HepG2 (cell line): ENCODE measurements around the gene PEAK1. TPM values are rescaled to one million over a fixed set of nuclear protein-coding genes. Genes with fewer than 3 reads are reported as not detected.

Source experiments
- ATAC-seq: fragments of 200-7000 bp; cut with Tn5 transposase; 3 replicates; pipeline ENCODE4 v1.9.1; 2020; ENCODE audit warnings: mild to moderate bottlenecking, moderate library complexity
- BruUV-seq: library from RNA; stranded (reverse); fragments of 400-500 nt; replicated peaks from 2 replicates; lab custom pipeline; 2021; lab: Mats Ljungman, UMichigan
- CTCF ChIA-PET: fragments of 300-600 bp; formaldehyde crosslinking; extraction: SDS; loops from one replicate; lab custom pipeline; 2021; ENCODE audit warnings: low total read pairs, inconsistent platforms, low intra/inter-chr PET ratio; lab: Yijun Ruan, JAX
- POLR2A ChIA-PET: fragments of 350-600 bp; sonication (Branson Sonifier 250); formaldehyde crosslinking; loops from one replicate; lab custom pipeline; 2020; ENCODE audit warnings: antibody characterized with exemption, inconsistent platforms; lab: Yijun Ruan, JAX
- DNase-seq: peaks from one replicate; pipeline ENCODE4 v3.0.0-alpha.2; 2015; ENCODE audit warnings: low spot score
- FAIRE-seq: peaks from 3 replicates; lab custom pipeline; 2011; peaks lifted over from hg19 to GRCh38; lab: Jason Lieb, UNC
- H2AFZ ChIP-seq: one replicate; pipeline ENCODE4 v1.6.1; 2011; ENCODE audit warnings: low read length, inconsistent platforms
- H3K27ac ChIP-seq: fragments of 300-600 bp; 3 replicates; pipeline ENCODE4 v1.8.0; 2011; ENCODE audit warnings: mixed run types, mild to moderate bottlenecking, mixed read lengths, low read length, inconsistent platforms; ENCODE audit not compliant: insufficient read depth; ENCODE audit errors: extremely low read length
- H3K27me3 ChIP-seq, 2 experiments: fragments of 200-600 bp in 1 of 2; 2 replicates in 1 of 2; 3 replicates in 1 of 2; pipeline versions ENCODE4 v1.6.0 to v1.8.0; 2011; ENCODE audit warnings: low read length in 2 of 2, mild to moderate bottlenecking in 2 of 2, moderate library complexity in 2 of 2, inconsistent platforms in 1 of 2; ENCODE audit not compliant: insufficient read depth in 2 of 2, control insufficient read depth in 1 of 2
- H3K36me3 ChIP-seq, 2 experiments: fragments of 200-600 bp in 1 of 2; replicated peaks in 1 of 2; 2 replicates in 1 of 2; 3 replicates in 1 of 2; pipeline versions ENCODE4 v1.5.1 to v1.8.0; 2011; ENCODE audit warnings: low read length in 2 of 2, inconsistent platforms in 1 of 2; ENCODE audit not compliant: insufficient read depth in 2 of 2, control insufficient read depth in 1 of 2
- H3K4me1 ChIP-seq: 2 replicates; pipeline ENCODE4 v1.5.1; 2012; ENCODE audit warnings: low read length, inconsistent platforms; ENCODE audit not compliant: insufficient read depth
- H3K4me2 ChIP-seq: 2 replicates; pipeline ENCODE4 v1.6.0; 2011; ENCODE audit warnings: low read depth, low read length, inconsistent platforms
- H3K4me3 ChIP-seq, 3 experiments: fragments of 200-600 bp in 1 of 3; sonication (generic), shearing (Covaris generic) in 1 of 3; replicated peaks in 1 of 3; 2 replicates each; pipeline ENCODE4 v1.5.1; 2011 to 2016; ENCODE audit warnings: low read length in 3 of 3, inconsistent platforms in 2 of 3, low read depth in 2 of 3, mild to moderate bottlenecking in 2 of 3, control low read depth in 1 of 3, mixed read lengths in 1 of 3; ENCODE audit not compliant: insufficient read depth in 1 of 3
- H3K79me2 ChIP-seq: one replicate; pipeline ENCODE4 v1.6.1; 2011; ENCODE audit warnings: low read length, inconsistent platforms; ENCODE audit not compliant: insufficient read depth
- H3K9ac ChIP-seq: 2 replicates; pipeline ENCODE4 v1.6.0; 2011; ENCODE audit warnings: mild to moderate bottlenecking, low read depth, low read length, inconsistent platforms; ENCODE audit not compliant: insufficient read depth
- H3K9me3 ChIP-seq: 2 replicates; pipeline ENCODE4 v1.5.1; 2012; ENCODE audit warnings: mild to moderate bottlenecking, low read length
- H4K20me1 ChIP-seq: 2 replicates; pipeline ENCODE4 v1.6.0; 2011; ENCODE audit warnings: inconsistent platforms, mild to moderate bottlenecking, low read length, moderate library complexity; ENCODE audit not compliant: insufficient read depth
- ARNT2 ChIP-seq: sonication (generic); formaldehyde crosslinking; IDR thresholded peaks from 2 replicates; pipeline ENCODE4 v1.8.0; 2022; ENCODE audit warnings: mild to moderate bottlenecking, low read depth, missing genetic modification reagents, moderate library complexity
- FOSL2 ChIP-seq: sonication (generic); formaldehyde crosslinking; IDR thresholded peaks from 2 replicates; pipeline ENCODE4 v1.4.0; 2020; ENCODE audit warnings: missing genetic modification reagents
- FOXK1 ChIP-seq: sonication (generic); formaldehyde crosslinking; IDR thresholded peaks from 2 replicates; pipeline ENCODE4 v1.4.0; 2020; ENCODE audit warnings: low read depth, missing genetic modification reagents, borderline replicate concordance
- GPBP1L1 ChIP-seq: sonication (generic); formaldehyde crosslinking; IDR thresholded peaks from 2 replicates; pipeline ENCODE4 v1.5.0; 2020; ENCODE audit warnings: mild to moderate bottlenecking, missing genetic modification reagents
- MTF2 ChIP-seq: sonication (generic); formaldehyde crosslinking; IDR thresholded peaks from 2 replicates; pipeline ENCODE4 v1.5.0; 2020; ENCODE audit warnings: missing genetic modification reagents, borderline replicate concordance
- POLR2A ChIP-seq, 2 experiments: IDR thresholded peaks; 2 replicates each; pipeline ENCODE4 v1.6.1; 2011; ENCODE audit warnings: low read depth in 2 of 2, low read length in 2 of 2, mild to moderate bottlenecking in 1 of 2, moderate library complexity in 1 of 2; ENCODE audit not compliant: insufficient read depth in 1 of 2
- SMAD1 ChIP-seq: sonication (generic); formaldehyde crosslinking; IDR thresholded peaks from 2 replicates; pipeline ENCODE4 v1.4.0; 2020; ENCODE audit warnings: missing genetic modification reagents, low read depth, mild to moderate bottlenecking, borderline replicate concordance
- SMARCC2 ChIP-seq: fragments of 450-650 bp; IDR thresholded peaks from 2 replicates; pipeline ENCODE4 v1.6.1; 2017; ENCODE audit warnings: antibody characterized with exemption, mild to moderate bottlenecking
- STAT6 ChIP-seq: sonication (generic); formaldehyde crosslinking; IDR thresholded peaks from 2 replicates; pipeline ENCODE4 v1.4.0; 2020; ENCODE audit warnings: missing genetic modification reagents, mild to moderate bottlenecking, borderline replicate concordance
- UBTF ChIP-seq: sonication (generic); formaldehyde crosslinking; IDR thresholded peaks from 2 replicates; pipeline ENCODE4 v1.4.0; 2020; ENCODE audit warnings: mild to moderate bottlenecking, missing genetic modification reagents
- ZFP36L1 ChIP-seq: sonication (generic); formaldehyde crosslinking; IDR thresholded peaks from 2 replicates; pipeline ENCODE4 v1.8.0; 2022; ENCODE audit warnings: mild to moderate bottlenecking, missing genetic modification reagents, moderate library complexity
- ZNF556 ChIP-seq: sonication (generic); formaldehyde crosslinking; IDR thresholded peaks from 2 replicates; pipeline ENCODE4 v1.4.0; 2020; ENCODE audit warnings: mild to moderate bottlenecking, missing genetic modification reagents, borderline replicate concordance
- WGBS: methylation state at CpG from one replicate; pipeline ENCODE4 v1.1.6; 2017; ENCODE audit warnings: low lambda C conversion rate; 5-methylcytosine and 5-hydroxymethylcytosine counted together
- in situ Hi-C: cut with HindIII; loops from 2 replicates; pipeline ENCODE4 v1.10.0; 2017; ENCODE audit warnings: low pct_unique_long_range_greater_than_20kb; ENCODE audit not compliant: extremely low pct_ligation_motif_present
- intact Hi-C: fragments of 100-400 bp; cut with micrococcal nuclease; formaldehyde crosslinking; loops from one replicate; pipeline ENCODE4 v1.10.0; 2022; ENCODE audit not compliant: unreplicated experiment
- polyA plus RNA-seq, 8 experiments: library from polyadenylated mRNA; depleted of rRNA in 3 of 8; stranded (reverse) in 7 of 8; unstranded in 1 of 8; fragments of >200 nt; fragmentation: Illumina TruSeq in 4 of 8; extraction: Trizol in 4 of 8; gene quantifications; 2 replicates each; pipeline versions ENCODE4 v1.2.1 to v1.2.3, GENCODE V29; 2011 to 2016; ENCODE audit warnings: low read depth in 4 of 8, missing spikeins in 1 of 8, mixed read lengths in 1 of 8; ENCODE audit not compliant: insufficient read depth in 1 of 8
- total RNA-seq, 5 experiments: library from RNA; depleted of rRNA; stranded (reverse); fragments of >200 nt; fragmentation: Illumina TruSeq; extraction: Trizol; gene quantifications; 2 replicates each; pipeline ENCODE4 v1.2.3, GENCODE V29; 2016; ENCODE audit warnings: low read depth in 1 of 5

PEAK1 gene
- total and polyA plus RNA-seq, 2 of the 13 experiments (the other 11 are each of a cell fraction or from before 2014, with no cell fraction given): 6.0 to 6.6 TPM

DNA sequence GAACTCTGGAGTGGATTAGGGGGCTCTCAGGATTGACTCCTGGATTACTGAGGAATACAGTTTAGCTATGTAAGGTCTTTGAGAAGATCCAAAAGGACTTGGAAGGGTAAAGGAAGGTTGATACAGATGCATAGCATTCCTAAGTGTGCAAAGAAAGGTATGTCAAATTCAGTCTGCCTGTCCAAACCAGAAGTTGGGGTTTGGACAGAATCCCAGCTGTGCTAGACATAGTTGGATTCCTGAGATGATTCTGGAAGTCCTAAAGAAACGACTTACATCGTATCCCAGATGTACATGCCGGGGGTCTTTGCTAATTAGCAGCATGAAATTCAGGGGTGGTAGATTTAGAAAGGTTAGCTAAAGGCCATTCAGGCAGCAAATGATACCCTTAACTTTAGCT lies 251.3 kb downstream of the PEAK1 start (continued):
- TF ChIP-seq ARNT2 (CRISPR knock-in tag) (no peak), SMARCC2 (no peak), UBTF (CRISPR knock-in tag) (no peak)

- ATAC-seq (no peak), DNase-seq (no peak), FAIRE-seq (no peak)
- H3K4me1 ChIP-seq: peaks cover 38% of the 10 kb centered on the region
- H3K9ac ChIP-seq: no peak overlapping the region
- H3K79me2 ChIP-seq: no peaks in the 10 kb centered on the region
- in situ Hi-C loops: loop anchor here (5.0 kb wide), 1 partner anchor 46 kb away; no protein-coding TSS in a partner anchor
- TF ChIP-seq MTF2 (CRISPR knock-in tag) (no peak), FOSL2 (CRISPR knock-in tag) (no peak), POLR2A (IDR thresholded peaks at IDR 0.05; ENCODE audit: insufficient read depth in 1 of 2, low read depth in 2 of 2, low read length in 2 of 2) (no peak), GPBP1L1 (CRISPR knock-in tag) (no peak), ZFP36L1 (no peak), SMAD1 (no peak), ZNF556 (CRISPR knock-in tag) (no peak), FOXK1 (CRISPR knock-in tag) (no peak), STAT6 (no peak)
- no peaks in the 10 kb centered on the region for H4K20me1 ChIP-seq
- no peaks in the 10 kb centered on the region for H3K36me3 ChIP-seq
- intact Hi-C loops: no loop called here
- POLR2A ChIA-PET: no interaction called here
- no peak overlapping the region for H3K27ac ChIP-seq
- no peaks in the 10 kb centered on the region for H3K27me3 ChIP-seq
- H2AFZ ChIP-seq: no peak overlapping the region
- BruUV-seq: no TSS peak
- no peak overlapping the region for H3K4me3 ChIP-seq
- WGBS: 70% methylated on average over 5 of the region's 5 CpGs
- CTCF ChIA-PET: no interaction called here
- no peak overlapping the region for H3K4me2 ChIP-seq
- no peaks in the 10 kb centered on the region for H3K9me3 ChIP-seq
These were observed 251.8 kb downstream of the PEAK1 start for GRCh38 chr15:77168141-77168540.
